Right forelimb (tissue), 1 donor: ENCODE measurements around the gene CEP164.
"Not testable (repeated sequence)": the region's sequence is repeated elsewhere in the genome, so short reads cannot be mapped to it uniquely, and the experiment has no call there.

Experiments
- DNase-seq: peaks from one replicate; pipeline ENCODE4 v3.0.0-alpha.2; 2018

Gene CEP164

GRCh38 chr11:117305145-117305544, 22.5 kb upstream of the CEP164 start:
- DNase-seq, result no peak

- no peak for DNase-seq
These were observed 18.3 kb upstream of the CEP164 start for GRCh38 chr11:117309310-117309709.

GRCh38 chr11:117313091-117313490, 14.6 kb upstream of the CEP164 start:
- no peak for DNase-seq

DNA sequence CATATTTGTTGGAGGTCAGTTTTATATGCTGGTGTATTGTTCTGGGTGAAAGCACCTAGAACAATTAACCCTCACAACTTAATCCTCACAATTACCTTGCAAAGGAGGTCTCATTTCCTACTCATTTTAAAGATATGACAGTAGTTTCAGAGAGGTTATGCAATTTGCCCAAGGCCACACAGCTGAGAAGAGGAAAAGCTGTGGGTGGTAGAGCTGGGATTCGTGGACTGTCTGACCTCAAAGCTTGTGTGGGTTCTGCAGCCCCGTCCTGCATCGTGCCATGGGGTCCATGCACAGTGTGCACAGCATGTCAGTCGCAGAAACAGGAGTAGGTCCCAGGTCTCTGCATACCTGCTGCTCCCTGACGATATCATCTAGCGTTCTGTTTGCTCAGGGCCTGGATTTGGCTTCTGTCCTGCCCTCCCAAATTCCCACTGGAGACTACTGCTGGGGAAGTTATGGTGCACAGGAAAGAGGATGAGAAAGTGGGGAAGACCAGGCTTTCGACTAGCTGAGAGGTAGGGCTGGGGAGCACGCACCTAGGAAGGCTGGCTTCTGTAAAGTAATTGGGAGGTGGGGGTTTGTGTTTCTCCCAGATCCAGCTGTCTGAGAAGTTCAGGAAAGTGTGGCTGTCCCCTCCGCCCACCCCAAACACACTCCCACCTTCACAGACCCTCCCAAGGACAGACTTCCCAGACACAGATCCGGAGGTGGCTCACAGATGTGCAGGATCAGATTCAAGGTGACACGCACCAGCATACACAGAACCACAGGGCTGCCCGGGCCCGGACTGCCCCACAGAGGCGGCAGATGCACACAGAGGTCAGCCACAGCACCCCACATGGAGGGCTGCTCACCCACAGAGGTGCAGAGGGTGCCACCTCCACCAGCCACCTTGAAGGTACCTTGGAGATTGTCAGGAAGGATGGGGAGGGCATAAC, 13.6 kb upstream of the CEP164 start:
- no peak for DNase-seq

GRCh38 chr11:117314840-117315239, 12.8 kb upstream of the CEP164 start:
- DNase-seq, result no peak

- DNase-seq, result no peak
These were observed 12.1 kb upstream of the CEP164 start for GRCh38 chr11:117315285-117316196.

- DNase-seq, result peak; percentile 90
These were observed 11.3 kb upstream of the CEP164 start, which contains the start of gene BACE1 for GRCh38 chr11:117316197-117316961. TSS of gene BACE1 (minus strand) at chr11:117316256. CDS start at chr11:117315795, 461 bp downstream.

GRCh38 chr11:117318738-117319137, 8.9 kb upstream of the CEP164 start:
- DNase-seq, result no peak

DNA sequence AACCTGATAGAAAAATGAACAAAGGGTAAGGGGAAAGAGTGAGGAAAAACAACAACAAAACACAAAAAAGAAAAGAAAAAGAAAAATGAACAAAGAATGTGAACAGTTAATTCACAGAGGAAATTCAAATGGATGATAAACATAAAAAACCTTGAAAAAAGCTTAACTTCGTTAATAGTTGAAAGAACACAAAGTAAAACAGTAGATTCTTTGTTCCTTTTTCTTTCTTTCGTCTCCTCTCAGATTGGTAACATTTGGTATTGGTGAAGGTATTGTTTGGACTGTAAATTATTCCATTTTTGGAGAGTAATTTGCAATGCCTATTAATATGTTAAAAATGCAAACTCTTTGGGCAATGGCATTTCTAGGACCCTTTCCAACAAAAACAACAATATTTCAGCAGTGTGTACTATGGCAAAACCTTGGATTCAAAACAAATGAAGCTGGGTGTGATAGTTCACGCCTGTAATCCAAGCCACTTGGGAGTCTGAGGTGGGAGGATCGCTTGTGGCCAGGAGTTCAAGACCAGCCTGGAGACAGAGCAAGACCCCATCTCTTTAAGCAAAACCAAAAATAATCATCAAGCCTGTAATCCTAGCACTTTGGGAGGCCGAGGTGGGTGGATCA, 8.3 kb upstream of the CEP164 start:
- DNase-seq, result no peak

DNA sequence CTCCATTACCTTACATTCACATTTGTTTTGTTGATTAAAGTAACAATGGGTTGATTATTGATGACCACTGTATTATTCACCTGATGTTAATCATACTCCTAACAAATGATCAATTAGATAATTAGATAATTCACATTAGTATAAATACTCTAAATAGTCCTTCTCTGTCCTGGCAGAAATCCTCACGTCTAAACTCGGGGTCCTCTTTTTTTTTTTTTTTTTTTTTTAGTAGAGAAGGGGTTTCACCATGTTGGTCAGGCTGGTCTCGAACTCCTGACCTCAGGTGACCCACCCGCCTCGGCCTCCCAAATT, 443 bp upstream of the CEP164 start:
- not testable (repeated sequence) for DNase-seq

DNA sequence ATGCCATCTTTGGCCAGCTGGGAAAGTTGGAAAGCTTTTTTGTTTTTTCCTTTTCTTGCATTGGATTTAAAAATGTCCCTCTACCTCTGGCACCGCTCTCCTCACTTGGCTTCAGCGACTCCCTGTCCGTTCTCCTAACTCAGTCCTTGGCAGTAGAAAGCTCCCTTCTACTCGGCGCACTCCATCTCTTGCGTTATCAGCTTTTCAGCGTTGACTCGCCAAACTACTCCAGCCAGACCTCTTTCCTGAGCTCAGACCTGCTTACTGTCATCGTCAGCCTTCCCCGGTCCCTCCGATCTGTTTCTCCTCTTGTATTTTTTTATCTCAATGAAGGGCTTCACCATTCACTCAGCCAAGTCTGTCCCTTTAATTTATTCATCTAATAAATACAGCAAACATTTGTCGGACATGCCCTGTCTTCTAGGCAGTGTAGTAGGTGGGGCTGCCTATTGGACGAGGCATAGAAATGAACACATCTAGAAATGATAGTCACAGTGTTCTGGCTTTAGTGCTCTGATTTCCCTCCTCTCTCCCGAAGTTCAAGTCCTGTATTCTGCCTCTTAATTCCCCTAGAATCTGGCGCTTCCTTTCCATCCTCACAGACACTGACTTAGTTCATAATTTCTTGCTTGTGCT, 839 bp downstream of the CEP164 start:
- DNase-seq, result no peak

- no peak for DNase-seq
These were observed 5.2 kb downstream of the CEP164 start for GRCh38 chr11:117332843-117333242.

GRCh38 chr11:117333917-117334316, 6.3 kb downstream of the CEP164 start:
- DNase-seq, result no peak

DNA sequence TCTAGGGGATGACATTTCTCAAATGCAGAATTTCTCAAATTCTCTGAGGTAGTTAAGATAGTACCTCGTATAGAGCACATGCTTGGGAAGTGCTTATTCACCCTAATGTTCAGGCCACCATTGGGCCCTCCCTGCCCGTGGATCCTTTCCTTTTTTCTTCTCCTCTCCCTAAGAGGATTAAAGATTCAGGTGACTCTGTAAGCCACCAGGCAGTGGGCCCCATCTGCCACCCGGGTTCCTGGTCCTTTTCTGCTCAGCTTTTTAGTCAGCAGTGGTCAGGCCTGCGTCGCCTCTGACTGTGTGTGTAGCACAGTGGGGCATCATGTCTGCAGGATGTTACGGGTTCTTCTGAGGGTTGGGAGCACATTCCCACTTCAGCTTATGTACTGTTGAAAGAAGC, 7.2 kb downstream of the CEP164 start:
- no peak for DNase-seq

DNA sequence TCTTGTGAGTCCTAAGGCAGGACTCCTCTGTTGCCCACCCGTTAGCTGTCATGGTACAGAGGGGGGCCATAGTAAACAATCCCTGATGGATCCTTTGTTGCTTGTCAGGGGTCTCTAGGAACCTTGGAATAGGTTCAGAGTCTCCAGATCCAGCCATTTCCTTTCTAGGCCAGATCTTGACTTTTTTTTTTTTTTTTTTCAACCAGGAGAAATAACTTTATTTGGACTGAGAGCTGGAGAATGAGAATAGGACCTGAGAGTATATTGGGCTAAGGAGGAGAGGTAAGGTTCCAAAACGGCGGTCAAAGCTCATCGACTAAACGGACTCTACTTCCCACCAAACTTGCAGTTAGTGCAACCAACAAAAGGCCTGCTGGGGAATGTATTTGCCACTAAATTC, 7.7 kb downstream of the CEP164 start:
- DNase-seq, result no peak

GRCh38 chr11:117337076-117337475, 9.4 kb downstream of the CEP164 start:
- DNase-seq, result no peak

DNA sequence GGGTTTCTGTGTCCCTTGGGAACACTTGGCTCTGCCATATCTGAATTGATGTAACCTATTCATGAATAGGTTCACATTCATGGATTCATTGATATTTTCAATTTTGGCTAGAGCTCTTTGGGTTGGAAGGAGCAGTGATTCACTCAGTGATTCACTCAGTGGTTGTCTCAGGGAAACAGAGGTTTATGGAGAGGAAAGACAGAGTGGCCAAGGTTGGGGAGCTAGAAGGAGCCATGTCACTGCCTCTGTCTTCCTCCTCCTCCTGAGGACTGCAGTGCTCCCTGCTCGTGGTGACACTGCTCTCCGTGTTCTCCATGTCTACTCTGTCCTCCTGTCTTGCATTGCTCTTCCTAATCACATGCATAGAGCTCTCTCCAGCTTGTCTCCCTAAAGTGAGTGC, 17.4 kb downstream of the CEP164 start:
- no peak for DNase-seq

- no peak for DNase-seq
These were observed 26.9 kb downstream of the CEP164 start for GRCh38 chr11:117354550-117354949.

- DNase-seq, result no peak
These were observed 28.7 kb downstream of the CEP164 start for GRCh38 chr11:117356126-117356890.

DNA sequence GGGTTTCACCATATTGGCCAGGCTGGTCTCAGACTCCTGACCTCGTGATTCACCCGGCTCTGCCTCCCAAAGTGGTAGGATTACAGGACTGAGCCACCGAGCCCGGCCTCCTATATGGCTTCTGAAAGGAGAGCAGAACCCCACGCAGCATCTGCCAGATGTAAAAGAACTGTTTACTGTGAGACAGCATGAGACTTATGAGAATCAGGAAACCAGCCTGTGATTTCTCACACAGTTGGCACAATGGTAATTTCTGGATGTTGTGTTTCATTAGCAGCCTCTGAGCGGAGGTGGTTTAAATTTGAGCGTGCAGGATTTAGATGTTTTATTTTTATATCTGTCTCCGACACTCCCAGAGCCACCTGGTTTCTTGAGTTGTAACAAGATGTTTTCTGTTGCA, 33.8 kb downstream of the CEP164 start:
- no peak for DNase-seq

GRCh38 chr11:117366248-117366647, 38.6 kb downstream of the CEP164 start:
- DNase-seq, result no peak
